ENCODE results near the gene AKAP10.
A peak's percentile ranks its signal among the peaks of the same experiment; 100 is the strongest.
"Not testable (repeated sequence)": the region's sequence is repeated elsewhere in the genome, so short reads cannot be mapped to it uniquely, and the experiment has no call there.

Gene AKAP10

DNA sequence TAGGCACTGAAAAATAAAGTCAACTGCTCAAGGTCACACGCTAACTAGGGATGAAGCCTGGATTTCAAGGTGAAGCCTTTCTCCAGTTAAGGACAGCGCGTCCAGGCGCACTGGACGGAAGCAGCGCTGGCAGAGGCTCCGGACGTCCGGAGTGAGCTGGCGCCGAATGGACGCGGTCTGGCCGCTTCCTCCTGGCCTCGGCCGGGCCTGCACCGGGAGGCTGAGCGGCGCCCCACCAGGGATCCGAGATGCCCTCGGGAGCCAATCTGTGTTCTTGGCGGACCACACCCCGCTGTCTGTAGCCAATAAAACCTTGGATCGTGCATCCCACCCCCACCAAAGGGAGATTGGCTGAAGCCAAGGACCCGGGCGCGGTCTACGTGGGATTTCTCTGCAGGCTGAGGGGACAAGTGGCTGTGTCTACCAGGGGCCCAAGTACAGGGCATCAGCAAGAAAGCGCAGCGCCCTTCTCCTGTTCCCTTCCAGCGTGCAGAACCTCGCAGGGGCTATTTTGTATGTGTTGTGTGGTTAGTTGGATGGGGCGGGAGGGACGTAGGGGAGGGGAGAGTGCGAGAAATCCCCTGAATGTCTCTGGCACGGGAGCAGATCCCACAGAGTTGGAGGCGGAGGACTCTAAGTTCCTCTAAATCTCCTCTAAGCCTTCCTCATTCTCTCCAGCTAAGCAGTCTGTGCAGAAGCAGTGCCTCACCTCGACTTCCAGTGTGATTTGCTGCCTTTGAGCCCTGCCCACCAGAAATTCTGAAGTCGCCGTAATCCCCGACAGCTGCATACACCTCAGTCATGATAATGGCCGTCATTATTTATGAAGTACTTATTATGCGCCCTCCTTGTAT, 2.5 kb upstream of the AKAP10 start:
- peak; percentile 89 for DNase-seq
- in situ Hi-C loops (cut with MboI; ENCODE audit: low pct_unique_long_range_greater_than_20kb, low sequenced_read_pairs): no loop called here

DNA sequence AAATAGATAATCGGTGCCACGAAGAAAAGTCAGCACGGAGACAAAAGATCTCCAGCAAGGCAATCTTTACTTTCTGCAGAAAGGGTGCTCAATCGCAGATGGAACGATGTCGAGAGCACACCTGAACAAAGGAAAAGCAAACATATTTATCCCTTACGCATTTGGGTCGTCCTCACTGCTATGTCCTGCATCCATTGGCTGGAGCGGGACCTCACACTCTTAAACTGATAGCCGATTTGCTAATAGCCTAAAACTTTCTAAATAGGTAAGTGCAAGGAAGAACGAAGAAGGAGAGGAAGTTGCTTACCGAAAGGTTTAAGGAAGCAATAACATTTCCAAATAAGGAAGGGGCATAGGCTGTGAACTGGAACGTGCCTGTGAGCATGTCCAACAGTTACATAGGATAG, 1.2 kb upstream of the AKAP10 start:
- peak; percentile 58 for DNase-seq
- in situ Hi-C loops (cut with MboI; ENCODE audit: low pct_unique_long_range_greater_than_20kb, low sequenced_read_pairs): no loop called here

GRCh38 chr17:19978209-19978802, 678 bp upstream of the AKAP10 start:
- DNase-seq: no peak
- in situ Hi-C loops (cut with MboI; ENCODE audit: low pct_unique_long_range_greater_than_20kb, low sequenced_read_pairs): no loop called here

- no peak for DNase-seq
- in situ Hi-C loops (cut with MboI; ENCODE audit: low pct_unique_long_range_greater_than_20kb, low sequenced_read_pairs): no loop called here
Measured at GRCh38 chr17:19975601-19976000, 2.0 kb downstream of the AKAP10 start.

- in situ Hi-C loops (cut with MboI; ENCODE audit: low pct_unique_long_range_greater_than_20kb, low sequenced_read_pairs): no loop called here
- no peak for DNase-seq
Measured at GRCh38 chr17:19973156-19973555, 4.5 kb downstream of the AKAP10 start.

GRCh38 chr17:19962954-19963353, 14.7 kb downstream of the AKAP10 start:
- DNase-seq; in situ Hi-C loops (cut with MboI; ENCODE audit: low pct_unique_long_range_greater_than_20kb, low sequenced_read_pairs): not testable (repeated sequence)

GRCh38 chr17:19958023-19958422, 19.6 kb downstream of the AKAP10 start:
- in situ Hi-C loops (cut with MboI; ENCODE audit: low pct_unique_long_range_greater_than_20kb, low sequenced_read_pairs): no loop called here
- no peak for DNase-seq

DNA sequence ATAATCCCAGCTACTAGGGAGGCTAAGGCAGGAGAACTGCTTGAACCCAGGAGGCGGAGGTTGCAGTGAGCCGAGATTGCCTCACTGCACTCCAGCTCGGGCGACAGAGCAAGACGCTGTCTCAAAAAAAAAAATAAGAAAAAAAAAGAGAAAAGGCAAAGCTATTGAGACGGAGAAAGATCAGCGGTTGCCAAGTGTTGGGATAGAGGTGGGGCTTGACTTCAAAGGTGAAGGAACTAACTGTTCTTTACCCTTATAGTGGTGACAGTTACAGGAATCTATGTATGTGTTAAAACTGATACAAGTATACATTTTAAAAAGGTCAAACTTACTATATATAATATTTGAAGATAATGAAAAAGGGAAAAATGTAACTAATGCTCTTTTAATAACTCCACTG, 22.5 kb downstream of the AKAP10 start:
- no peak for DNase-seq
- in situ Hi-C loops (cut with MboI; ENCODE audit: low pct_unique_long_range_greater_than_20kb, low sequenced_read_pairs): no loop called here

GRCh38 chr17:19951411-19951810, 26.2 kb downstream of the AKAP10 start:
- in situ Hi-C loops (cut with MboI; ENCODE audit: low pct_unique_long_range_greater_than_20kb, low sequenced_read_pairs): not testable (repeated sequence)

DNA sequence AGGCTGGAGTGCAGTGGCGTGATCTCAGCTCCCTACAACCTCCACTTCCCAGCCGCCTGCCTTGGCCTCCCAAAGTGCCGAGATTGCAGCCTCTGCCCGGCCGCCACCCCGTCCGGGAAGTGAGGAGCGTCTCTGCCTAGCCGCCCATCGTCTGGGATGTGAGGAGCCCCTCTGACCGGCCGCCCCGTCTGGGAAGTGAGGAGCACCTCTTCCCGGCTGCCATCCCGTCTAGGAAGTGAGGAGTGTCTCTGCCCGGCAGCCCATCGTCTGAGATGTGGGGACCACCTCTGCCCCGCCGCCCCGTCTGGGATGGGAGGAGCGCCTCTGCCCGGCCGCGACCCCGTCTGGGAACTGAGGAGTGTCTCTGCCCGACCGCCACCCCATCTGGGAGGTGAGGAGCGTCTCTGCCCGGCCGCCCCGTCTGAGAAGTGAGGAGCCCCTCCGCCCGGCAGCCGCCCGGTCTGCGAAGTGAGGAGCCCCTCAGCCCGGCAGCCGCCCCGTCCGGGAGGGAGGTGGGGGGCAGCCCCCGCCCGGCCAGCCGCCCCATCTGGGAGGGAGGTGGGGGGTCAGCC, 26.9 kb downstream of the AKAP10 start:
- DNase-seq; in situ Hi-C loops (cut with MboI; ENCODE audit: low pct_unique_long_range_greater_than_20kb, low sequenced_read_pairs): not testable (repeated sequence)

More at GRCh38 chr17:19951411-19951810, 26.2 kb downstream of the AKAP10 start:
- DNase-seq: not testable (repeated sequence)

- DNase-seq: peak; percentile 53
Measured at GRCh38 chr17:19948116-19948943, 29.3 kb downstream of the AKAP10 start.

DNA sequence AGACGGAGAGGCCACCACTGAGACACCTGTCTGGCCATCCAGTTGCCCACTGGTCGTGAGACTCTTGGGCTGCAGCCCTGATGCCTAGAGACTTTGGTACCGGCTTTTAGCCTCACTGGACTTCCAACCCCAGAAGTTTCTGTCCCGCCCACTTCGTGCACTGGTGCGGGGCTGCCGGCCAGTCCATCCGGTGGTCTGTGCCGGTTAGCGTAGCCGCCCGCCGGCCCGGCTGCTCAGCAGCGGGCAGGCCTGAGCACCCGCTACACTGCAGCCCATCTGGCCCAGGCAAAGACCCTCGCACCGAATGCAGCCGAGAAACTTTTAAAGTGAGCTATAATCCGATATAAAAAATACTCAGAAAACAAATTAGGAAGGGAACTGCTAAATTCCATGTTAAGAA, 30.7 kb downstream of the AKAP10 start:
- no peak for DNase-seq
- in situ Hi-C loops (cut with MboI; ENCODE audit: low pct_unique_long_range_greater_than_20kb, low sequenced_read_pairs): no loop called here

More at GRCh38 chr17:19948116-19948943, 29.3 kb downstream of the AKAP10 start:
- in situ Hi-C loops (cut with MboI; ENCODE audit: low pct_unique_long_range_greater_than_20kb, low sequenced_read_pairs): no loop called here

DNA sequence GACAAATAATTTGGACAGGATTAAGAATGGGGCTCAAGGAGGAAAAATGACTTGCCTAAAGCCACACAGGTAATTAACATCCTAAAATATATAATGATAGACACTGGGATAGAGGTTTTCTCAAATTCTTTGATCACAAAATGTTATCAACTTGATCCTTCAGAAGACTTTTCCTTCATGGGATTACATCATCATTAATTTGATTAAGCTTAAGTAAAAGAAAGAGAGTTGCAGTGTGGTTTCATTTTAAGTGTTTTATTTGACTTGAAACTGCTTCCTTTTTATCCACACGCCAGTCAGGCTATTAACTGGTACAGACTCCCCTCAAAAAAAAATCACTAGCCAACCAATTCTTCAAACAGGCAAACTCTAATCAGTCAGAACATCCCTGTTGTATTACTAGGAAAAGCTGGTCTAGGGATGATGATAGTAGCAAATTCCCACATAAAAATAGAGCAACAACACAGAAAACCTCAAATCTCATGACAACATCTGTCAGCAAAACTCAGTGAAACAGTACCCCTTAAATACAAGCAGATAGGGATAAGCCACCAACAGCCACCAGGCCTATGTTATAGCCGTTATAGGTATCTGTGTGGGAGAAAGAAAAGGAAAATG, 32.5 kb downstream of the AKAP10 start:
- DNase-seq: no peak
- in situ Hi-C loops (cut with MboI; ENCODE audit: low pct_unique_long_range_greater_than_20kb, low sequenced_read_pairs): no loop called here

DNA sequence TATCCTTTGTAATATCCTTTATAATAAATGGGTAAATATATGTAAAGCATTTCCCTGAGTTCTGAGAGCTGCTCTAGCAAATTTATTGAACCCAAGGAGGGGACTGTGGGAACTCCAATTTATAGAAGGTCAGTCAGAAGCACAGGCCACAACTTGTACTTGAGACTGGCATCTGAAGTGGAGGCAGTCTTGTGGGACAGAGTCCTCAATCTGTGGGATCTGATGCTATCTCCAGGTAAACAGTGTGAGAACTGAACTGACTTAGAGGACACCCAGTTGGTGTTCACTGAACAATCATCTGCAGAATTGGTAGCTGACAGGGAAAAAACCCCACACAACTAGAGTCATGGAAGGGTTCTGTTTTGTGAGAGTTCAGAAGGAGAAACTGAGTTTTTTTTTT, 34.0 kb downstream of the AKAP10 start:
- no peak for DNase-seq
- in situ Hi-C loops (cut with MboI; ENCODE audit: low pct_unique_long_range_greater_than_20kb, low sequenced_read_pairs): no loop called here

GRCh38 chr17:19943026-19943425, 34.6 kb downstream of the AKAP10 start:
- in situ Hi-C loops (cut with MboI; ENCODE audit: low pct_unique_long_range_greater_than_20kb, low sequenced_read_pairs): no loop called here
- DNase-seq: no peak

GRCh38 chr17:19940722-19941464, 36.7 kb downstream of the AKAP10 start:
- DNase-seq: no peak
- in situ Hi-C loops (cut with MboI; ENCODE audit: low pct_unique_long_range_greater_than_20kb, low sequenced_read_pairs): no loop called here

DNA sequence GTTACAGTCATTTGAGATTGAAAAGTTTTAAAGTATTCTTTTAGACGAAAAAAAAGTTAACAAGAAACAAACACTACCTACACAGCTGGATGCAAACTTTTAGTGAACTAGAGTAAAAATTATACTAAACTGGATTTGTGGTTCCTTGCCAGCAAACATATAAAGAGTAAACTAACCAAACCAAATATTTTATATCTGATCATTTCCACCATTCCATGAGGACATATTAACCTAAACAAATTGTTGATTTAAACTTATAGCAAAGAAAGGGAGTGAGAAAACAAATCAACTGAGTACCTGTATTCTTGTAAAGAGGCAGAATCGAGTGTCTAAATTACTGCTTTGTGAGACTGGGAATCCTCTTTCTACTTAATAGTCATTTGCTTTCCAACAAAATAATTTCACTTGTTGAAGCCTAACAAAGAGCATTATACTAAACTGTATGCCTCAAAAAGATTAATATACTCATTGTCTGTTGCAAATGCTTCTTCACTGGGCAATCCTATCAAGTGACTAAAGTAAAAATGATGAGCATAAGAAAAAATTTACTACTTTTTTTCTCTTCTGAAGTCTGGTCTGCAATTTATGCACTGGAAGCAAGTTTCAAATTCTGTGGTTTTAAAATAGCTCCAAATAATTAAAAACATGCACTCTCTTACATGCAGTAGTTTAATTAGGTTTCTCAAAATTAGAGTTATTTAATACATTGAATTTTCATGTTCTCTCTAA, 37.5 kb downstream of the AKAP10 start:
- no peak for DNase-seq
- in situ Hi-C loops (cut with MboI; ENCODE audit: low pct_unique_long_range_greater_than_20kb, low sequenced_read_pairs): no loop called here

GRCh38 chr17:19938736-19939135, 38.9 kb downstream of the AKAP10 start:
- DNase-seq: no peak
- in situ Hi-C loops (cut with MboI; ENCODE audit: low pct_unique_long_range_greater_than_20kb, low sequenced_read_pairs): no loop called here
